Metanephros (tissue), 2 donors: ENCODE data around the gene KTI12. TPM values are rescaled to one million over a fixed set of nuclear protein-coding genes. Genes with fewer than 3 reads are reported as not detected.

ENCODE experiments used
- small RNA-seq: library from RNA; depleted of rRNA; stranded (forward); fragments of <200 nt; gene quantifications from one replicate; pipeline ENCODE3, GENCODE V24; 2014; ENCODE audit warnings: low replicate concordance
- total RNA-seq: library from RNA; depleted of rRNA; stranded (reverse); fragments of >200 nt; gene quantifications from one replicate; pipeline ENCODE4 v1.2.3, GENCODE V29; 2014

The KTI12 gene, protein sequence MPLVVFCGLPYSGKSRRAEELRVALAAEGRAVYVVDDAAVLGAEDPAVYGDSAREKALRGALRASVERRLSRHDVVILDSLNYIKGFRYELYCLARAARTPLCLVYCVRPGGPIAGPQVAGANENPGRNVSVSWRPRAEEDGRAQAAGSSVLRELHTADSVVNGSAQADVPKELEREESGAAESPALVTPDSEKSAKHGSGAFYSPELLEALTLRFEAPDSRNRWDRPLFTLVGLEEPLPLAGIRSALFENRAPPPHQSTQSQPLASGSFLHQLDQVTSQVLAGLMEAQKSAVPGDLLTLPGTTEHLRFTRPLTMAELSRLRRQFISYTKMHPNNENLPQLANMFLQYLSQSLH
- 8.9 TPM for total RNA-seq

DNA sequence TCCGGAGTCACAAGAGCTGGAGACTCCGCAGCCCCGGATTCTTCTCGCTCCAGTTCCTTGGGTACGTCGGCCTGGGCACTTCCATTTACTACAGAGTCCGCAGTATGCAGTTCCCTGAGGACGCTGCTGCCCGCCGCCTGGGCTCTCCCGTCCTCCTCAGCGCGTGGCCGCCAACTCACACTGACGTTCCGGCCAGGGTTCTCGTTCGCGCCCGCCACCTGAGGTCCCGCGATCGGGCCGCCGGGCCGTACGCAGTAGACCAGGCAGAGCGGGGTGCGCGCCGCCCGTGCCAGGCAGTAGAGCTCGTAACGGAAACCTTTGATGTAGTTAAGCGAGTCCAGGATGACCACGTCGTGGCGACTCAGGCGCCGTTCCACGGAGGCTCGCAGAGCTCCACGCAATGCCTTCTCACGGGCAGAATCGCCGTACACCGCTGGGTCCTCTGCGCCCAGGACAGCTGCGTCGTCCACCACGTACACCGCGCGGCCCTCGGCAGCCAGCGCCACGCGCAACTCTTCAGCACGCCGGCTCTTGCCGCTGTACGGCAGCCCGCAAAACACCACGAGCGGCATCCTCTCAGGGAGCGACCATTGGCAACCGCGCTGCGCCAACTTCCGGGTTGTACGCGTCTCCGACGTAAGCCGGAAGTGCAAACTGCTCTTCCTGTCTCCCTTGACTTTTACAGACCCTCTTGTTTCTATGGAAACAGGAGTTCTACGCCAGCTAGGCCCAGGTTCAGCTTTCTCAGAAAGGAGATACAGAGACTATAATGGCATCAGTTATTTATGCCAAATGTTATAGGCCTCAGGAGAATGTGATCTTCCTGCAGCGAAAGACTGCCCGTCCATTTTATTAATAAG is at the start of gene KTI12:
KTI12 (minus strand) TSS at position 621 of the 860 bp plus-strand sequence; CDS start at position 572, 49 bp downstream.

GRCh38 chr1:52056163-52056936 is 22.7 kb upstream of the KTI12 start, which contains the start of gene BTF3L4:
TSS of gene BTF3L4 (plus strand) at chr1:52056295. CDS start at chr1:52059848, 3,553 bp downstream.

DNA sequence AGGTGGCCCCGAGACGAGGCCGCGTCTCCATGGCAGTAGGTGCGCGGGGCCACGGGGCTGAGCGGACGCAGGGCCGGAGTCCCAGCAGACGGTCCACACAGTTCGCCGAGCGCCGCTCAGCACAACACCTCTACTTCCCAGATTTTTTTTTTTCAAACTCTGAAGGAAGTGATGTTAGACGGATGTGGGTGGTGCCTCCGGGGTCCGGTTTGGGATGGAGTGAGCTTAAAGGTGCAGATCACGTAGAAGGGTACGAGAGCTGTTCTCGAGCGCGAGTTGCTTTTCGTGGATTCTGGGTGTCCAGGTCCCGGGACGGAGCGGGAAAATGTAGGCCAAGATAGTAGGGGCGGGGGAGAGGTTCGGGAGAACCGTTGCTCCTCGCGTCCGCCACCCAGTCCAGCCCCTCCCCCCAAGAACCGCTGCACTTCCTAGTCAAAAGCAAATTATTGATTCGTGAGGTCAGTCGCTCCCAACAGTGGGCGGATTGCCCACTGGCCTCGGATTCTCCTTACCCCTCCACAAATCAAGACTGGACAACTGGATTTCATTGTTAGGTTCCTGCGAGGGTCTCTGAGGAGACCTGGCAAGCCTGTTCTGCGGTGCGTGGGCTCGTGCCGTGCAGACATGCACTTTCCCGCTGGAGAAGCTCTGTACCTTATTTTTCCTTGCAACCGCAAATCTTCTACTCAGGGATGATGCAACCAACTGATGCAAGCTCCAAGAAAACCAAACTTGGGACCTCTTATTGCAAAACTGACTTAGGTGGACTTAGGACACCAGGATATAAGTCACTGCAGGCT is 21.7 kb upstream of the KTI12 start, which contains the start of gene TXNDC12:
TXNDC12 (minus strand) TSS at position 126 of the 800 bp plus-strand sequence; CDS start at position 31, 95 bp downstream.

GRCh38 chr1:51990478-51990965 is 43.1 kb downstream of the KTI12 start, which contains the start of gene RAB3B:
TSS of gene RAB3B (minus strand) at chr1:51990700. CDS start at chr1:51977117, 13,583 bp downstream.

Small RNAs within 50 kb of the gene (small RNA-seq; reads per million reads assigned to genes)
- gene RN7SL290P = not detected

Other genes with a start within 250 kb of the KTI12 start
- 74.9 TPM for gene NRDC, start 155.1 kb downstream of the KTI12 start, total RNA-seq
- gene RAB3B, start 43.1 kb downstream of the KTI12 start, total RNA-seq = 3.7 TPM
- gene TXNDC12, start 21.4 kb upstream of the KTI12 start, total RNA-seq = 21.4 TPM
- gene BTF3L4, start 22.5 kb upstream of the KTI12 start, total RNA-seq = 32.8 TPM
- gene ZFYVE9, start 108.3 kb upstream of the KTI12 start, total RNA-seq = 42.1 TPM